KMS-11 (cell line): Measurements from ENCODE around the gene IGBP1.

ENCODE experiments used
- H2AFZ ChIP-seq: fragments of 200-600 bp; sonication (generic); 2 replicates; pipeline ENCODE4 v1.6.1; 2016; ENCODE audit warnings: antibody characterized with exemption, mixed run types, low read depth
- H3K27ac ChIP-seq: fragments of 200-600 bp; sonication (generic); 2 replicates; pipeline ENCODE4 v1.6.1; 2016; ENCODE audit warnings: mild to moderate bottlenecking, mixed run types
- H3K27me3 ChIP-seq: fragments of 200-600 bp; sonication (generic); 2 replicates; pipeline ENCODE4 v1.6.1; 2017; ENCODE audit warnings: mild to moderate bottlenecking, low read depth, mixed run types, moderate library complexity; ENCODE audit not compliant: insufficient read depth
- H3K36me3 ChIP-seq: fragments of 200-600 bp; sonication (generic); 2 replicates; pipeline ENCODE4 v1.6.1; 2017; ENCODE audit warnings: mild to moderate bottlenecking, mixed run types; ENCODE audit not compliant: insufficient read depth
- H3K4me1 ChIP-seq: fragments of 200-600 bp; sonication (generic); 2 replicates; pipeline ENCODE4 v1.6.1; 2016; ENCODE audit warnings: mild to moderate bottlenecking, low read depth, mixed run types; ENCODE audit not compliant: poor library complexity, severe bottlenecking
- H3K4me2 ChIP-seq: fragments of 200-600 bp; sonication (generic); 2 replicates; pipeline ENCODE4 v1.7.0; 2016; ENCODE audit warnings: mild to moderate bottlenecking, mixed run types
- H3K4me3 ChIP-seq: fragments of 200-600 bp; sonication (generic); IDR thresholded peaks from 2 replicates; pipeline ENCODE4 v1.6.1; 2017; ENCODE audit warnings: low read depth, low read length, mixed read lengths; ENCODE audit not compliant: insufficient read depth
- H3K79me2 ChIP-seq: fragments of 200-600 bp; sonication (generic); 2 replicates; pipeline ENCODE4 v1.6.1; 2016; ENCODE audit warnings: low read depth, mixed run types; ENCODE audit not compliant: insufficient read depth
- H3K9ac ChIP-seq: fragments of 200-600 bp; sonication (generic); 2 replicates; pipeline ENCODE4 v1.6.1; 2016; ENCODE audit warnings: mild to moderate bottlenecking, mixed run types
- H4K20me1 ChIP-seq: fragments of 200-600 bp; sonication (generic); 2 replicates; pipeline ENCODE4 v1.6.1; 2016; ENCODE audit warnings: mild to moderate bottlenecking, mixed run types; ENCODE audit not compliant: insufficient read depth
- TF ChIP-seq, protein P1 (sequence below): fragments of 200-600 bp; sonication (generic); conservative IDR thresholded peaks from 2 replicates; pipeline ENCODE4 v1.6.1; 2017; ENCODE audit warnings: low read depth, mild to moderate bottlenecking, antibody characterized with exemption, low read length, moderate library complexity, mixed read lengths

The IGBP1 gene

DNA sequence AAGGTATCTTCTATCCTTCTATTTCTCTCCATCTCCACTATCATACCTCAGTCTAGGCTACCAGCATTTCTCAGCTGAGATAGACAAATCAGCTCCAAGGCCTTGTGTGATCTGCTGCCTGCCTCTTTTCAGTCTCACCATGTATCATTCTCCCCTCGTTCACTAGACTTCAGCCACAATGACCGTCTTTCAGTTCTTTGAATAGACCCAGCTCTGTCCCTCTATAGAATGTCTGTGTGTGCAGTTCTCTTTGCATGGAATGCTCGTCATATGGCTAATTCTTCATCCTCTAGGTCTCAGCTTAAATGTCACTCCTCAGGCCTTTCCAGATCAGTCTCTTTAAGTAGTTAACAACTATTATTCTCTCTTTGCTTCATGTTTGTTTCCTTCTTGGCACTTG lies 6.5 kb downstream of the IGBP1 start:
- peaks cover 7% of the 10 kb centered on the region for H3K4me1 ChIP-seq
- no peaks in the 10 kb centered on the region for H4K20me1 ChIP-seq
- H2AFZ ChIP-seq, result no peak overlapping the region
- TF ChIP-seq, protein P1, sequence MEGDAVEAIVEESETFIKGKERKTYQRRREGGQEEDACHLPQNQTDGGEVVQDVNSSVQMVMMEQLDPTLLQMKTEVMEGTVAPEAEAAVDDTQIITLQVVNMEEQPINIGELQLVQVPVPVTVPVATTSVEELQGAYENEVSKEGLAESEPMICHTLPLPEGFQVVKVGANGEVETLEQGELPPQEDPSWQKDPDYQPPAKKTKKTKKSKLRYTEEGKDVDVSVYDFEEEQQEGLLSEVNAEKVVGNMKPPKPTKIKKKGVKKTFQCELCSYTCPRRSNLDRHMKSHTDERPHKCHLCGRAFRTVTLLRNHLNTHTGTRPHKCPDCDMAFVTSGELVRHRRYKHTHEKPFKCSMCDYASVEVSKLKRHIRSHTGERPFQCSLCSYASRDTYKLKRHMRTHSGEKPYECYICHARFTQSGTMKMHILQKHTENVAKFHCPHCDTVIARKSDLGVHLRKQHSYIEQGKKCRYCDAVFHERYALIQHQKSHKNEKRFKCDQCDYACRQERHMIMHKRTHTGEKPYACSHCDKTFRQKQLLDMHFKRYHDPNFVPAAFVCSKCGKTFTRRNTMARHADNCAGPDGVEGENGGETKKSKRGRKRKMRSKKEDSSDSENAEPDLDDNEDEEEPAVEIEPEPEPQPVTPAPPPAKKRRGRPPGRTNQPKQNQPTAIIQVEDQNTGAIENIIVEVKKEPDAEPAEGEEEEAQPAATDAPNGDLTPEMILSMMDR, result no peak
- H3K27ac ChIP-seq, result no peak overlapping the region
- H3K36me3 ChIP-seq, result no peaks in the 10 kb centered on the region
- no peak overlapping the region for H3K9ac ChIP-seq
- H3K27me3 ChIP-seq, result no peaks in the 10 kb centered on the region
- H3K4me2 ChIP-seq, result no peak overlapping the region
- H3K4me3 ChIP-seq, result no peak overlapping the region
- H3K79me2 ChIP-seq, result peaks cover 5% of the 10 kb centered on the region; the same call in 1 of the 2 replicates

DNA sequence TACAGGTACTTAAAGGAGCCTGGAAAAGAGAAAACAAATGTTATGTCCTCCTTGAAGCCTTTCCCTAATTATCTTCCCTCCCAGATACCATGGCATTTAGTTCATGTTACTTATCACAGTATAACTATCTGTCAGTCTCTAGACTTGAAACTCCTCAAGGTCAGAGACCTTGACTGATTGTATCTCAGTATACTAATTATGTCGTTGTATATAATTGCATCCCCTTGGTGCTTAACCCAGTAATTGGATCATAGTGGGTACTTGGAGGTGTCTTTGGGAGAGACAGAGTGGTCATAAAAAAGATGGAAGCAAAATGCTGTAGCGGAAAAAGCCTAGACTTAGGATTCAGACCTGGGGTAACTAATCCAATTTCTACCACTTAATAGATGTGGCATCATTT lies 8.1 kb downstream of the IGBP1 start:
- no peak overlapping the region for H3K4me3 ChIP-seq
- no peaks in the 10 kb centered on the region for H4K20me1 ChIP-seq
- no peak overlapping the region for H3K4me2 ChIP-seq
- H3K9ac ChIP-seq, result no peak overlapping the region
- H2AFZ ChIP-seq, result no peak overlapping the region
- H3K27ac ChIP-seq, result no peak overlapping the region
- no peaks in the 10 kb centered on the region for H3K79me2 ChIP-seq
- no peaks in the 10 kb centered on the region for H3K4me1 ChIP-seq
- H3K27me3 ChIP-seq, result no peaks in the 10 kb centered on the region
- no peaks in the 10 kb centered on the region for H3K36me3 ChIP-seq
- TF ChIP-seq, protein P1, result no peak

DNA sequence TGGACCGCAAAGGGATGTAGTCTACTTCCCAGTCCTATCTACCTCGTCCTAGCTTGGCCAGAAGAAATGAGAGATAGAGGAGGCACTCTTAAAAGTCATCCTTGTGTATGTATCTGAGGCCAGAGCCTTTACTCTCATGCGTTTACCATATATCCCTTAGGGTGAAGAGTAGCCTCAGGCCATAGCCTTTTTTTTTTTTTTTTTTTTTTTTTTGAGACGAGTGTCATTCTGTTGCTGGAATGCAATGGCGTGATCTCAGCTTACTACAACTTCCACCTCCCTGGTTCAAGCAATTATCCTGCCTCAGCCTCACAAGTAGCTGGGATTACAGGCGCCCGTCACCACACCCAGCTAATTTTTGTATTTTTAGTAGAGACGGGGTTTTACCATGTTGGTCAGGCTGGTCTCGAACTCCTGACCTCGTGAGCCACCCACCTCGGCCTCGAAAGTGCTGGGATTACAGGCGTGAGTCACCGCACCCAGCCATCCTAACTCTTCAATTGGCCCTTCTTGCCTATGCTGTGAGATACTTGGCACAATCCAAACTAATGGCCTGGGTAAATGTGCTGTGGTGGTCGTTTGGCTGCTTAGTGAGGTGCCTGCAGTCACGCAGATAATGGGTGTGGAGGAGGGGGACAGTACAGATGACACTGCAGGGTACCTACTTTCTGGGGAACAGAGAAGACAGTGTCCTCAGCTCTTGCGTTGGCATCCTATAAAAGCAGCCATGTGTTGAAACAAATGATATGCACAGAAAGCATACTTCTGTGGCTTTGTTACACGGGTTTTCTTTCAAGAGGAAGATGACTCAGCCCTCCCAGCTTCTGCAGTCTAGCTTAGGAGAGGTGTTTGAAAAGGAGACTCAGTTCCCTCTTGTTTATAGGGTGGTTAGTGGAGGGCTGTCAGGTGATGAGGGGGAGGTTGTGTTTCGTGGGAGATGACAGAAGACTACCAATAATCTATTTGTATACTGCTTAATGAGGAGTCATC lies 33.6 kb downstream of the IGBP1 start:
- Histone ChIP-seq H3K9ac (no peak overlapping the region), H3K36me3 (no peaks in the 10 kb centered on the region), H3K4me3 (no peak overlapping the region), H3K79me2 (no peaks in the 10 kb centered on the region), H3K27ac (no peak overlapping the region), H2AFZ (no peak overlapping the region), H4K20me1 (no peaks in the 10 kb centered on the region), H3K27me3 (no peaks in the 10 kb centered on the region), H3K4me1 (no peaks in the 10 kb centered on the region), H3K4me2 (no peak overlapping the region)
- TF ChIP-seq, protein P1, result no peak

DNA sequence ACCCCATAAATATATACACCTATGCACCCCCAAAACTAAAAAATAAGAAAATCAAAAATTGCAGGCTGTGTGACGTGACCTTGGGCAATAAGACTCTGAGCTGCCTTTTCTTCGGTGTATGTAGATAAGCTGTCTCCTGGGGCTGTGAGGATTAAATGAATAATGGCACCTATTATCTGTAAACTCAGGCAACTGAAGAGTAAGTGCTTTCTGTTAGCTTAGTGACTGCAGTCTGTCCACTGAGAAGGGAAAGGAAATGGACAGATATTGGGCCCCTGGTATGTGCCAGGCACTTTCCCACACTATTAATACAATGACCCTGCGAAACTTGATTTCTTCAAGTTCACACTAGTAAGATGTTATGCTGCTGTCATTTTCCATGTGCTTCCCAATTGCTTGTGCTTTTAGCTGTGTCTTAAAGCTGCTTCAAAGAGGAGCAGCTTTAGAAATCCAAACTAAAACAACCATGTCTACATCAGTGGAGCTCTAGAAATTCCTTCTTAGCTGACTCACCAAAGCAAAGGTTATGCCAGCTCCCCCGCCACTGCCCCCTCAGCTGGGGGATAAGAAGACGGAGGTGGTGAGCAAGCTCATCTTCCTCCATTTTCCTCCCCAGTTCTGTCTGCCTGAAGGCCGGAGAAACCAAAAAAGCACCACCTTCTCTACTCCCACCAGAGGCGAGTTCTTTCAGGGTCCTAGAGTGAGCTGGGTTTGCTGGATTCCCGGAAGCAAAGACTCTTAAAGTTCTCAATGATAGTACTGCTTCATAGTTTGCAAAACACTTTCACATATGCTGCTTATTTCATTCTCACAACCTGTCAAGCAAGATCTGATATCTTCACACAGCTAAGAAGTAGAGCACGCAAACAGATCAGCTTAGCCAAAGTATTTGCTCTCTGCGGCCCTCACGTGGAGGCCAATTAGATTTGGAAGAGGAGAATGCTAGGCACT lies 35.3 kb downstream of the IGBP1 start:
- Histone ChIP-seq H3K27me3 (no peaks in the 10 kb centered on the region), H3K4me1 (no peaks in the 10 kb centered on the region), H3K27ac (no peak overlapping the region), H4K20me1 (no peaks in the 10 kb centered on the region), H2AFZ (no peak overlapping the region), H3K4me2 (no peak overlapping the region), H3K4me3 (no peak overlapping the region), H3K9ac (no peak overlapping the region), H3K36me3 (no peaks in the 10 kb centered on the region), H3K79me2 (no peaks in the 10 kb centered on the region)
- TF ChIP-seq, protein P1, result no peak
